HFFc6 (cell line): ENCODE measurements around the gene C4orf46. TPM values are rescaled to one million over a fixed set of nuclear protein-coding genes. Genes with fewer than 3 reads are reported as not detected.
"Not testable (repeated sequence)": the region's sequence is repeated elsewhere in the genome, so short reads cannot be mapped to it uniquely, and the experiment has no call there.

Source experiments
- DNase-seq: peaks from one replicate; pipeline ENCODE4 v3.0.0-alpha.2; 2018
- H3K27ac Mint-ChIP-seq: 2 replicates; pipeline ENCODE4 v1.8.0; 2020; ENCODE audit warnings: mild to moderate bottlenecking, mixed read lengths
- H3K27me3 Mint-ChIP-seq: 2 replicates; pipeline ENCODE4 v1.8.0; 2021; ENCODE audit warnings: mild to moderate bottlenecking, moderate library complexity, mixed read lengths; ENCODE audit not compliant: insufficient read depth
- H3K36me3 Mint-ChIP-seq: 2 replicates; pipeline ENCODE4 v1.8.0; 2021; ENCODE audit warnings: low read depth, mixed read lengths
- H3K4me1 Mint-ChIP-seq: 2 replicates; pipeline ENCODE4 v1.8.0; 2020; ENCODE audit warnings: low read depth, mixed read lengths
- H3K4me3 Mint-ChIP-seq: 2 replicates; pipeline ENCODE4 v1.8.0; 2020; ENCODE audit warnings: mild to moderate bottlenecking, moderate library complexity, mixed read lengths
- H3K9me3 Mint-ChIP-seq: 2 replicates; pipeline ENCODE4 v1.8.0; 2020; ENCODE audit warnings: mild to moderate bottlenecking, mixed read lengths
- total RNA-seq, 6 experiments: library from RNA; stranded (reverse); fragmentation: NEBNext Ultra II Directional; extraction: Animal tissue kit (Norgen Biotek cat#: 25700); gene quantifications; 2 replicates in 1 of 6; 3 replicates in 5 of 6; pipeline ENCODE4 v1.2.3, GENCODE V29; 2021
- TF ChIP-seq, protein P1 (sequence below): fragments of 200-600 bp; sonication (generic); IDR thresholded peaks from 2 replicates; pipeline ENCODE4 v1.5.0; 2021; ENCODE audit warnings: antibody characterized with exemption, mild to moderate bottlenecking

Gene C4orf46
- total RNA-seq, 6 experiments from 2014 or later, result 8.0 to 13.8 (median 11.8) TPM

DNA sequence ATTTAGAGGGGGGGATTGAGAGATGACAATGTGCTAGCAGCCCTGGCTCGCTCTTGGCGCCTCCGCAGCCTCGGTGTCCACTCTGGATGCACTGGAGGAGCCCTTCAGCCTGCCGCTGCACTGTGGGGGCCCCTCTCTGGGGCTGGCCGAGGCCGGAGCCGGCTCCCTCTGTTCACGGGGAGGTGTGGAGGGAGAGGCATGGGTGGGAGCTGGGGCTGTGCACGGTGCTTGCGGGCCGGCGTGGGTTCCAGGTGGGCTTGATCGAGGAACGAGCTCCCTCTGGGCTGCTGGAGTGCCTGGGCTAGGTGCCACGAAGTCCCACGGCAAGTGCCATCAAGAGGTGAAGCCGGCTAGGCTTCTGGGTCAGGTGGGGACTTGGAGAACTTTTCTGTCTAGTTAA, 6.9 kb downstream of the C4orf46 start:
- no peak overlapping the region for H3K27ac Mint-ChIP-seq
- H3K4me1 Mint-ChIP-seq, result peaks cover 6% of the 10 kb centered on the region
- DNase-seq, result no peak
- H3K4me3 Mint-ChIP-seq, result no peak overlapping the region
- H3K27me3 Mint-ChIP-seq, result peaks cover 5% of the 10 kb centered on the region
- peaks cover 17% of the 10 kb centered on the region for H3K36me3 Mint-ChIP-seq
- H3K9me3 Mint-ChIP-seq, result no peaks in the 10 kb centered on the region
- TF ChIP-seq, protein P1, sequence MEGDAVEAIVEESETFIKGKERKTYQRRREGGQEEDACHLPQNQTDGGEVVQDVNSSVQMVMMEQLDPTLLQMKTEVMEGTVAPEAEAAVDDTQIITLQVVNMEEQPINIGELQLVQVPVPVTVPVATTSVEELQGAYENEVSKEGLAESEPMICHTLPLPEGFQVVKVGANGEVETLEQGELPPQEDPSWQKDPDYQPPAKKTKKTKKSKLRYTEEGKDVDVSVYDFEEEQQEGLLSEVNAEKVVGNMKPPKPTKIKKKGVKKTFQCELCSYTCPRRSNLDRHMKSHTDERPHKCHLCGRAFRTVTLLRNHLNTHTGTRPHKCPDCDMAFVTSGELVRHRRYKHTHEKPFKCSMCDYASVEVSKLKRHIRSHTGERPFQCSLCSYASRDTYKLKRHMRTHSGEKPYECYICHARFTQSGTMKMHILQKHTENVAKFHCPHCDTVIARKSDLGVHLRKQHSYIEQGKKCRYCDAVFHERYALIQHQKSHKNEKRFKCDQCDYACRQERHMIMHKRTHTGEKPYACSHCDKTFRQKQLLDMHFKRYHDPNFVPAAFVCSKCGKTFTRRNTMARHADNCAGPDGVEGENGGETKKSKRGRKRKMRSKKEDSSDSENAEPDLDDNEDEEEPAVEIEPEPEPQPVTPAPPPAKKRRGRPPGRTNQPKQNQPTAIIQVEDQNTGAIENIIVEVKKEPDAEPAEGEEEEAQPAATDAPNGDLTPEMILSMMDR, result no peak

DNA sequence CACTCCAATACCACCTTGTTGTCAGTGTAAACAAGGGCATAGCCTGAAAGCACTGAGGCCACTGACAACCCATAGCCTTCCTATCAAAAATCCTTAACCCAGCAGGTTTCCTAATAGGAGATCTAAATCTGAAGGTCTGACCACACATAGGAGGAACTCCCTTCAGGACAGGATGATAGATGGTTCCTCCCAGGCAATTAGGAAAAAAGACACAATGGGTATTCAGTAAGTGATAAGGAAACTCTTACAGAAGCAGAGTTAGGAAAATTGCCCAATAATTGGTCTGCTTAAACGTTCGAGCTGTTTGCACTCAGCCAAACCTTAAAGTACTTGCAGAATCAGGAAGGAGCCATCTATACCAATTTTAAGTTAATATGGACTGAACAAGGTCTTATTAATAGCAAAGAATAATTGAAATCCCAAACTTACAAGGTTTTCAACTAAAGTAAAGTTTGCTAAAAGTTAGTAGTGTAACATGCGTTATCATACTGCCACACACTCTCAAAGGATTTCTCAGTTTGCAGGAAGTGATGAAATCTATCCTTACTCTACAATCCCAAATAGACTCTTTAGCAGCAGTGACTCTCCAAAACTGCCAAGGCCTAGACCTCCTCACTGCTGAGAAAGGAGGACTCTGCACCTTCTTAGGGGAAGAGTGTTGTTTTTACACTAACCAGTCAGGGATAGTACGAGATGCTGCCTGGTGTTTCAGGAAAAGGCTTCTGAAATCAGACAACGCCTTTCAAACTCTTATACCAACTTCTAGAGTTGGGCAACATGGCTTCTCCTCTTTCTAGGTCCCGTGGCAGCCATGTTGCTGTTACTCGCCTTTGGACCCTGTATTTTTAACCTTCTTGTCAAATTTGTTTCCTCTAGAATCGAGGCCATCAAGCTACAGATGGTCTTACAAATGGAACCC, 7.7 kb downstream of the C4orf46 start:
- peaks cover 17% of the 10 kb centered on the region for H3K36me3 Mint-ChIP-seq
- not testable (repeated sequence) for H3K4me3 Mint-ChIP-seq, H3K9me3 Mint-ChIP-seq, H3K4me1 Mint-ChIP-seq, H3K27me3 Mint-ChIP-seq, H3K27ac Mint-ChIP-seq, DNase-seq

DNA sequence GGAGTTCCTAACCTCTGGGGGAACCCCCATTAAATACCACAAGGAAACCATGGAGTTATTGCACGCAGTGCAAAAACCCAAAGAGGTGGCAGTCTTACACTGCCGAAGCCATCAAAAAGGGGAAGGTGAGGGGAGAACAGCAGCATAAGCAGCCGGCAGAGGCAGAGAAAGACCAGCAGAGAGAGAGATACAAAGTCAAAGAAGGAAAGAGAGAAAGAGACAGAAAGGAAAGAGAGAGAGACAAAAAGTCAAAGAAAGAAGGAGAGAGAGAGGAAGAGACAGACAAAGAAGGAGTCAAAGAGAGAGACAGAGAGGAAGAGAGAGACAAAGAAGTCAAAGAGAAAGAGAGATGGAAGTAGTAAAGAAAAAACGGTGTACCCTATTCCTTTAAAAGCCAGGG, 8.4 kb downstream of the C4orf46 start:
- H3K4me1 Mint-ChIP-seq, H3K4me3 Mint-ChIP-seq, DNase-seq, H3K9me3 Mint-ChIP-seq, H3K27ac Mint-ChIP-seq: not testable (repeated sequence)
- Mint-ChIP-seq H3K27me3 (peaks cover 15% of the 10 kb centered on the region), H3K36me3 (peaks cover 14% of the 10 kb centered on the region)

DNA sequence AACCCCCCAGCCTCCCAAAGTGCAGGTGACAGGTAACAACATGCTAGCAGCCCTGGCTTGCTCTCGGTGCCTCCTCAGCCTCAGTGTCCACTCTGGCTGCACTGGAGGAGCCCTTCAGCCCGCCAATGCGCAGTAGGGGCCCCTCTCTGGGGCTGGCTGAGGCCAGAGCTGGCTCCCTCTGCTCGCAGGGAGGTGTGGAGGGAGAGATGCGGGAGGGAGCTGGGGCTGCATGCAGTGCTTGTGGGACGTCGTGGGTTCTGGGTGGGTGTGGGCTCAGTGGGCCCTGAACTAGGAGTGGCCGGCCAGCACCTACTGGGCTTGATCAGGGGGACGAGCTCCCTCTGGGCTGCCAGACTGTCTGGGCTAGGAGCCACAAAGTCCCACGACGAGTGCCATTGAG, 14.4 kb downstream of the C4orf46 start:
- TF ChIP-seq, protein P1, result no peak
- no peaks in the 10 kb centered on the region for H3K9me3 Mint-ChIP-seq
- H3K36me3 Mint-ChIP-seq, result no peaks in the 10 kb centered on the region; the same call in 1 of the 2 replicates
- H3K4me3 Mint-ChIP-seq, result no peak overlapping the region
- no peak for DNase-seq
- no peak overlapping the region for H3K27ac Mint-ChIP-seq
- H3K4me1 Mint-ChIP-seq, result peaks cover 12% of the 10 kb centered on the region; the same call in 1 of the 2 replicates
- H3K27me3 Mint-ChIP-seq, result peaks cover 13% of the 10 kb centered on the region

DNA sequence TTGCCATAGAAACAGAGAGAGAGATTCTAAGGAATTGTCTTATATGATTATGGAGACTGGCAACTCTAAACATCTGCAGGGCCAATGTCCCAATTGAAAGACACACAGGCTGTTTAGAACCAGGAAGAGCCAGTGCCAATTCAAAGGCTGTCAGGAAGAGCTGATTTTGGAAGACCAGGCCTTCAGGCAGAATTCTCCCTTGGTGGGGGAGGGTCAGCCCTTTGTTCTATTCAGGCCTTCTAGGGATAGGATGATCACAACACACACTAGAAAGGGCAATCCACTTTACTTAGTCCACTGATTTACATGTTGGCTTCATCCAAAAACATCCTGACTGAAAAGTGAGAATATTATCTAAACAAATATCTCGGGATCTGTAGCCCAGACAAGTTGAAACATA, 15.2 kb downstream of the C4orf46 start:
- peaks cover 12% of the 10 kb centered on the region; the same call in 1 of the 2 replicates for H3K4me1 Mint-ChIP-seq
- TF ChIP-seq, protein P1, result no peak
- no peak for DNase-seq
- peaks cover 16% of the 10 kb centered on the region for H3K27me3 Mint-ChIP-seq
- no peaks in the 10 kb centered on the region for H3K9me3 Mint-ChIP-seq
- H3K36me3 Mint-ChIP-seq, result no peaks in the 10 kb centered on the region; the same call in 1 of the 2 replicates
- no peak overlapping the region for H3K27ac Mint-ChIP-seq
- H3K4me3 Mint-ChIP-seq, result no peak overlapping the region

DNA sequence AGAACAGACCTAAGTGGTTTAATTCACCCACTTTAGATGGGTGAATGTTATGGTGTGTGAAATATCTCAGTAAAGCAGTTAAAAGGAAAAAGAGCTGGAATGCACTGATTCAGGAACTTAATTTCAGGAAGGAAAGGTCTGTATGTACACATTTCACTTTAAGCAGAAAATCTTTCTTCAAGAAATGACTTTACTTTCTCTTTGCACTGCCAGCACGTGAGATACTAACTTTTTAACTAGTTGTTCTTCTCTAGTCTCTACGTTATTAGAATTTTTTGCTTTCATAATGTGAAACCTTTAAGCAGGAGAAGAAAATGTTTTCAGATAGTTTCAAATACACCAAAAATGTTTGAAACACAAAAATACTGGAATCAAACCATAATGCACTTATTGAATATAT, 18.8 kb downstream of the C4orf46 start:
- no peak for DNase-seq
- Mint-ChIP-seq H3K4me1 (peaks cover 12% of the 10 kb centered on the region; the same call in 1 of the 2 replicates), H3K27ac (no peak overlapping the region), H3K9me3 (no peaks in the 10 kb centered on the region), H3K27me3 (peaks cover 3% of the 10 kb centered on the region; the same call in 1 of the 2 replicates), H3K4me3 (peak overlapping the region; percentile 74), H3K36me3 (no peaks in the 10 kb centered on the region; the same call in 1 of the 2 replicates)
- TF ChIP-seq, protein P1, result no peak
